ENCODE measurements around the gene C11orf16. TPM values are rescaled to one million over a fixed set of nuclear protein-coding genes. Genes with fewer than 3 reads are reported as not detected.

C11orf16 gene
- total and polyA plus RNA-seq, 2 of the 8 experiments (the other 6 are each of a cell fraction or from before 2014, with no cell fraction given), result 0.08 TPM; not detected in 1

GRCh38 chr11:8911029-8911823 lies 21.5 kb downstream of the C11orf16 start, which contains the start of gene AKIP1:
Gene AKIP1, plus strand, starts transcription at chr11:8911189. Its CDS starts 261 bp downstream, at chr11:8911450.
- H2AK5ac ChIP-seq (ENCODE audit: low read depth, low read length), result no peak within 1 kb of the TSS
- H3K18ac ChIP-seq (ENCODE audit: extremely low read depth, low read length), result peak within 1 kb of the TSS; percentile 83
- DNase-seq (ENCODE audit: low read depth in 1 of 2, low spot score in 2 of 2) (peak; percentile 94 to 96), FAIRE-seq (no peak)
- WGBS, 2 experiments (ENCODE audit: extremely low coverage in 1 of 2, insufficient coverage in 1 of 2, insufficient read length in 1 of 2, insufficient replicate concordance in 2 of 2, low coverage in 1 of 2, low lambda C conversion rate in 2 of 2, missing lambda C conversion rate in 1 of 2), result 2% methylated on average over 45 of the region's 68 CpGs; no CpG with 5 or more reads in 1 of the 2 experiments
- peaks cover 0 to 1% of the 10 kb centered on the region in 2 experiments for H4K20me1 ChIP-seq (replicated peaks in 1 of 2; ENCODE audit: control insufficient read depth in 1 of 2, insufficient read depth in 2 of 2, low read length in 2 of 2)
- peak within 1 kb of the TSS; percentile 47 to 75 (median 70) for H3K9ac ChIP-seq (replicated peaks in 1 of 4; ENCODE audit: extremely low read depth in 1 of 4, low read depth in 3 of 4, low read length in 3 of 4)
- H2BK120ac ChIP-seq (replicated peaks; ENCODE audit: low read depth, low read length), result no peak within 1 kb of the TSS
- peak within 1 kb of the TSS; percentile 80 for H3K56ac ChIP-seq (replicated peaks; ENCODE audit: insufficient read length, low read depth, low read length)
- H4K8ac ChIP-seq (ENCODE audit: extremely low read depth, insufficient read depth, low read length), result peak within 1 kb of the TSS; percentile 91; the same call in 1 of the 2 replicates
- peak within 1 kb of the TSS; percentile 69 for H4K91ac ChIP-seq (replicated peaks; ENCODE audit: insufficient read length, low read length)
- H3K23ac ChIP-seq (ENCODE audit: insufficient read length), result no peak within 1 kb of the TSS
- no peak within 1 kb of the TSS for H2BK15ac ChIP-seq (ENCODE audit: low read length)
- H2AFZ ChIP-seq (ENCODE audit: low read length), result peak within 1 kb of the TSS; percentile 93
- no peak within 1 kb of the TSS for H3K14ac ChIP-seq (ENCODE audit: insufficient read length)
- H3K27ac ChIP-seq (ENCODE audit: low read depth, low read length), result peak within 1 kb of the TSS; percentile 55
- H2BK5ac ChIP-seq (ENCODE audit: low read depth, low read length), result peak within 1 kb of the TSS; percentile 83; the same call in 1 of the 2 replicates
- H3K4ac ChIP-seq (replicated peaks; ENCODE audit: insufficient read length, low read depth, low read length), result peak within 1 kb of the TSS; percentile 85
- peaks cover 0 to 8% (median 1%) of the 10 kb centered on the region in 4 experiments; a peak in 5 of 7 replicates for H3K4me1 ChIP-seq (replicated peaks in 1 of 4; ENCODE audit: control insufficient read depth in 3 of 4, insufficient read depth in 4 of 4, low read length in 3 of 4)
- H3K27me3 ChIP-seq (replicated peaks in 1 of 4; ENCODE audit: control insufficient read depth in 3 of 4, extremely low read depth in 1 of 4, insufficient read depth in 3 of 4, low read length in 3 of 4), result peaks cover 0 to 12% (median 5%) of the 10 kb centered on the region in 4 experiments; a peak in 3 of 7 replicates
- peaks cover 0 to 5% of the 10 kb centered on the region in 2 experiments; a peak in 1 of 4 replicates for H3K79me2 ChIP-seq (ENCODE audit: control insufficient read depth in 1 of 2, insufficient read depth in 2 of 2, low read length in 2 of 2)
- no peaks in the 10 kb centered on the region for H3K79me1 ChIP-seq (ENCODE audit: low read depth, low read length)
- peak within 1 kb of the TSS; percentile 68; the same call in 1 of the 2 replicates for H2BK12ac ChIP-seq (ENCODE audit: low read depth, low read length)
- peak within 1 kb of the TSS; percentile 96 to 97 for H3K4me2 ChIP-seq (ENCODE audit: insufficient read depth in 1 of 2, low read depth in 2 of 2, low read length in 2 of 2)
- POLR2A ChIA-PET (ENCODE audit: partially characterized antibody), result interaction anchor here (0.6 to 1.8 kb wide), 15 partner anchors 13 to 229 kb away, joined by 3 to 8 read pairs (median 3); partner anchors contain the start of genes NRIP3, RPL27A, TMEM9B and TRIM66
- peak within 1 kb of the TSS; percentile 92 for H4K5ac ChIP-seq (ENCODE audit: insufficient read length, low read depth, low read length)
- no peak within 1 kb of the TSS for H2BK20ac ChIP-seq (ENCODE audit: low read length)
- H3K23me2 ChIP-seq (ENCODE audit: low read depth, low read length), result peaks cover 10% of the 10 kb centered on the region; the same call in 1 of the 2 replicates
- CTCF ChIA-PET (ENCODE audit: partially characterized antibody), result interaction anchor here (0.6 to 5.8 kb wide), 7 partner anchors 49 to 678 kb away, joined by 3 to 66 read pairs (median 3); no protein-coding TSS in a partner anchor
- peak within 1 kb of the TSS; percentile 74 to 90 (median 83) for H3K4me3 ChIP-seq (ENCODE audit: extremely low read depth in 1 of 4, insufficient read depth in 2 of 4, low read depth in 3 of 4, low read length in 4 of 4)
- H3K36me3 ChIP-seq (ENCODE audit: control insufficient read depth in 2 of 4, insufficient read depth in 4 of 4, low read length in 3 of 4), result peaks cover under 1 to 5% (median 3%) of the 10 kb centered on the region in 4 experiments; a peak in 4 of 8 replicates
- H3K9me3 ChIP-seq (ENCODE audit: insufficient read depth in 2 of 2, low read depth in 1 of 2, low read length in 1 of 2), result no peaks in the 10 kb centered on the region
- TF ChIP-seq RBBP5 (IDR thresholded peaks at IDR 0.05; ENCODE audit: borderline replicate concordance, low read depth, low read length) (no peak), RAD21 (IDR thresholded peaks at IDR 0.05 in 1 of 2, conservative IDR thresholded peaks at IDR 0.05 in 1 of 2; ENCODE audit: low read depth in 2 of 2, low read length in 2 of 2) (no peak), USF2 (IDR thresholded peaks at IDR 0.05; ENCODE audit: low read length) (no peak), BACH1 (IDR thresholded peaks at IDR 0.05; ENCODE audit: low read length) (no peak), SIX5 (IDR thresholded peaks at IDR 0.05; ENCODE audit: low read depth, low read length) (no peak)
